ENCODE data around the gene ZNF143. TPM values are rescaled to one million over a fixed set of nuclear protein-coding genes. Genes with fewer than 3 reads are reported as not detected.

ZNF143 gene
- total RNA-seq, 1 experiment from 2014 or later, result 27.2 TPM

GRCh38 chr11:9569588-9570164 lies 108.9 kb downstream of the ZNF143 start:
- CTCF ChIA-PET, result interaction anchor here (1.6 kb wide), 2 partner anchors 63 to 72 kb away, joined by 3 to 4 read pairs; no protein-coding TSS in a partner anchor
- Histone ChIP-seq H3K4me3 (ENCODE audit: low read depth, low read length) (no peak overlapping the region), H3K4me1 (peaks cover 65% of the 10 kb centered on the region), H3K9me3 (no peaks in the 10 kb centered on the region), H3K27me3 (replicated peaks; ENCODE audit: control insufficient read depth, insufficient read depth, low read length) (no peaks in the 10 kb centered on the region), H3K36me3 (ENCODE audit: control insufficient read depth, insufficient read depth, low read length) (no peaks in the 10 kb centered on the region)
- POLR2A ChIA-PET, result interaction anchor here (0.6 to 1.4 kb wide), 3 partner anchors 20 to 109 kb away, joined by 3 to 4 read pairs (median 4); partner anchors contain the start of gene ZNF143
- DNase-seq, result no peak
- Mint-ChIP-seq H3K9me3 (ENCODE audit: unreplicated experiment) (no peaks in the 10 kb centered on the region), H3K27ac (ENCODE audit: unreplicated experiment) (peak overlapping the region; percentile 100), H3K4me1 (ENCODE audit: low read depth, unreplicated experiment) (peaks cover 51% of the 10 kb centered on the region), H3K36me3 (ENCODE audit: insufficient read depth, unreplicated experiment) (peaks cover 35% of the 10 kb centered on the region), H3K4me3 (ENCODE audit: unreplicated experiment) (peak overlapping the region; percentile 79), H3K27me3 (ENCODE audit: insufficient read depth, unreplicated experiment) (no peaks in the 10 kb centered on the region)
- TF ChIP-seq, protein P1, sequence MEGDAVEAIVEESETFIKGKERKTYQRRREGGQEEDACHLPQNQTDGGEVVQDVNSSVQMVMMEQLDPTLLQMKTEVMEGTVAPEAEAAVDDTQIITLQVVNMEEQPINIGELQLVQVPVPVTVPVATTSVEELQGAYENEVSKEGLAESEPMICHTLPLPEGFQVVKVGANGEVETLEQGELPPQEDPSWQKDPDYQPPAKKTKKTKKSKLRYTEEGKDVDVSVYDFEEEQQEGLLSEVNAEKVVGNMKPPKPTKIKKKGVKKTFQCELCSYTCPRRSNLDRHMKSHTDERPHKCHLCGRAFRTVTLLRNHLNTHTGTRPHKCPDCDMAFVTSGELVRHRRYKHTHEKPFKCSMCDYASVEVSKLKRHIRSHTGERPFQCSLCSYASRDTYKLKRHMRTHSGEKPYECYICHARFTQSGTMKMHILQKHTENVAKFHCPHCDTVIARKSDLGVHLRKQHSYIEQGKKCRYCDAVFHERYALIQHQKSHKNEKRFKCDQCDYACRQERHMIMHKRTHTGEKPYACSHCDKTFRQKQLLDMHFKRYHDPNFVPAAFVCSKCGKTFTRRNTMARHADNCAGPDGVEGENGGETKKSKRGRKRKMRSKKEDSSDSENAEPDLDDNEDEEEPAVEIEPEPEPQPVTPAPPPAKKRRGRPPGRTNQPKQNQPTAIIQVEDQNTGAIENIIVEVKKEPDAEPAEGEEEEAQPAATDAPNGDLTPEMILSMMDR (IDR thresholded peaks at IDR 0.05; ENCODE audit: insufficient read depth in 1 of 2, low read depth in 1 of 2, low read length in 1 of 2, severe bottlenecking in 1 of 2, unreplicated experiment in 1 of 2), result no peak
- no TSS peak for BruUV-seq (replicated peaks)
- intact Hi-C loops (cut with micrococcal nuclease; ENCODE audit: unreplicated experiment), result loop anchor here (1.0 to 5.0 kb wide), 3 partner anchors 35 to 207 kb away; no protein-coding TSS in a partner anchor

GRCh38 chr11:9570313-9571025 lies 109.7 kb downstream of the ZNF143 start:
- Mint-ChIP-seq H3K36me3 (ENCODE audit: insufficient read depth, unreplicated experiment) (peaks cover 43% of the 10 kb centered on the region), H3K4me3 (ENCODE audit: unreplicated experiment) (peak overlapping the region; percentile 79), H3K4me1 (ENCODE audit: low read depth, unreplicated experiment) (peaks cover 44% of the 10 kb centered on the region), H3K9me3 (ENCODE audit: unreplicated experiment) (no peaks in the 10 kb centered on the region), H3K27me3 (ENCODE audit: insufficient read depth, unreplicated experiment) (no peaks in the 10 kb centered on the region), H3K27ac (ENCODE audit: unreplicated experiment) (peak overlapping the region; percentile 100)
- no peak for DNase-seq
- Histone ChIP-seq H3K36me3 (ENCODE audit: control insufficient read depth, insufficient read depth, low read length) (no peaks in the 10 kb centered on the region), H3K27me3 (replicated peaks; ENCODE audit: control insufficient read depth, insufficient read depth, low read length) (no peaks in the 10 kb centered on the region), H3K4me1 (peaks cover 57% of the 10 kb centered on the region), H3K9me3 (no peaks in the 10 kb centered on the region), H3K4me3 (ENCODE audit: low read depth, low read length) (no peak overlapping the region)
- CTCF ChIA-PET, result no interaction called here
- TF ChIP-seq, protein P1 (IDR thresholded peaks at IDR 0.05; ENCODE audit: insufficient read depth in 1 of 2, low read depth in 1 of 2, low read length in 1 of 2, severe bottlenecking in 1 of 2, unreplicated experiment in 1 of 2), result no peak
- intact Hi-C loops (cut with micrococcal nuclease; ENCODE audit: unreplicated experiment), result no loop called here
- POLR2A ChIA-PET, result interaction anchor here (0.6 to 1.4 kb wide), 5 partner anchors 35 to 110 kb away, joined by 3 to 6 read pairs (median 3); partner anchors contain the start of gene ZNF143
- BruUV-seq (replicated peaks), result no TSS peak

DNA sequence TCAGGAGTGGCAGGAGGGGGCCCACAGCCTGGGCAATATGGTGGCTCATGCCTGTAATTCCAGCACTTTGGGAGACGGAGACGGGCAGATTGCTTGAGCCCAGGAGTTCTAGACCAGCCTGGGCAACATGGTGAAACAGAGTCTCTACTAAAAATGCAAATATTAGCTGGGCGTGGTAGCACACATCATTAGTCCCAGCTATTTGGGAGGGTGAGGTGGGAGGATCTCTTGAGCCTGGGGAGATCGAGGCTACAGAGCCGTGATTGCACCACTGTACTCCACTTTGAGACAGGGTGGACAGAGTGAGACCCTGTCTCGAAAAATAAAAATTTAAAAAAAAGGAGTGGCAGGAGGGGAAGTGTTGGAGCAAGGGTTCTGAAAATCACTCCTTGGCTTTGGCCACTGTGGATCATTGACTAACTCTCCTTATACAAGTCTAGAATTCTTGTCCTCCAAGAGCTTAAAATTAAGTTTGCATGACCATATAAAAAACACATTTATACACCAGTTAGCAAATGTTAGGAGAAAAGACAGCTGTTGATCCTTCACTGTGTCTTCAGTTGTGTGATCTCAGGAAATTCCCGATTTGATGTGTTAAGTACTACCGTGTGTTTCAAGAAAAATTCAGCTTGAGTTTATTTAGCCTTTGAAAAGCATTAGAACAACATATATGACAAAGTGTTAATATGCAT lies 110.4 kb downstream of the ZNF143 start:
- peaks cover 52% of the 10 kb centered on the region for H3K4me1 ChIP-seq

More for the DNA sequence above, 110.4 kb downstream of the ZNF143 start:
- Histone ChIP-seq H3K27me3 (replicated peaks; ENCODE audit: control insufficient read depth, insufficient read depth, low read length) (no peaks in the 10 kb centered on the region), H3K4me3 (ENCODE audit: low read depth, low read length) (no peak overlapping the region), H3K36me3 (ENCODE audit: control insufficient read depth, insufficient read depth, low read length) (no peaks in the 10 kb centered on the region), H3K9me3 (no peaks in the 10 kb centered on the region)
- peak overlapping the region; percentile 100 for H3K27ac Mint-ChIP-seq (ENCODE audit: unreplicated experiment)
- POLR2A ChIA-PET, result interaction anchor here (0.5 to 1.1 kb wide), 4 partner anchors 10 to 111 kb away, joined by 3 to 6 read pairs (median 4); partner anchors contain the start of gene ZNF143
- H3K9me3 Mint-ChIP-seq (ENCODE audit: unreplicated experiment), result no peaks in the 10 kb centered on the region
- CTCF ChIA-PET, result interaction anchor here (1.1 kb wide), 1 partner anchor 36 kb away, joined by 3 read pairs; no protein-coding TSS in a partner anchor
- no TSS peak for BruUV-seq (replicated peaks)
- H3K36me3 Mint-ChIP-seq (ENCODE audit: insufficient read depth, unreplicated experiment), result peaks cover 51% of the 10 kb centered on the region
- no peaks in the 10 kb centered on the region for H3K27me3 Mint-ChIP-seq (ENCODE audit: insufficient read depth, unreplicated experiment)
- intact Hi-C loops (cut with micrococcal nuclease; ENCODE audit: unreplicated experiment), result no loop called here
- peaks cover 37% of the 10 kb centered on the region for H3K4me1 Mint-ChIP-seq (ENCODE audit: low read depth, unreplicated experiment)
- TF ChIP-seq, protein P1 (IDR thresholded peaks at IDR 0.05; ENCODE audit: insufficient read depth in 1 of 2, low read depth in 1 of 2, low read length in 1 of 2, severe bottlenecking in 1 of 2, unreplicated experiment in 1 of 2), result no peak
- H3K4me3 Mint-ChIP-seq (ENCODE audit: unreplicated experiment), result peak overlapping the region; percentile 79
- peak in 1 of 2 experiments; percentile 45 for DNase-seq
